Measurements from ENCODE around the gene TNRC18.

Gene TNRC18

DNA sequence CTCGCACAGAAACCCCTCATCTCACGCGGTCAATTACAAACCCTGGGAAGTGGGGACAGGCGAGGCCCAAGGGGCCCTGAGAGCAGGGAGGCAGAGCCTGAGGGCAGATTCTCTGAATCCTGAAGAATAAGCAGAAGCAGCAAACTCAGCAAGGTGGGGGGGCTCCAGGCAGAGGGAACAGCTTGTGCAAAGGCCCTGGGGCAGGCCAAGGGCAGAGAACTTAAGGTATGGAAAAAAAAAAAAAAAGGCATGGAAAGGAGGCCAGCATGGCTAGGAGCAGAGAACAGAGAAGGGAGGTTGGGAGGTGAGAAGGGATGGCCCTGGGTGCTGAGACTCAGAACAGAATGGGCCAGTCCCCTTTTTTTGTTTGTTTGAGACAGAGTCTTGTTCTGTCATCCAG lies 32.8 kb upstream of the TNRC18 start:
- DNase-seq (ENCODE audit: low read depth), result no peak
- TF ChIP-seq, protein P1, sequence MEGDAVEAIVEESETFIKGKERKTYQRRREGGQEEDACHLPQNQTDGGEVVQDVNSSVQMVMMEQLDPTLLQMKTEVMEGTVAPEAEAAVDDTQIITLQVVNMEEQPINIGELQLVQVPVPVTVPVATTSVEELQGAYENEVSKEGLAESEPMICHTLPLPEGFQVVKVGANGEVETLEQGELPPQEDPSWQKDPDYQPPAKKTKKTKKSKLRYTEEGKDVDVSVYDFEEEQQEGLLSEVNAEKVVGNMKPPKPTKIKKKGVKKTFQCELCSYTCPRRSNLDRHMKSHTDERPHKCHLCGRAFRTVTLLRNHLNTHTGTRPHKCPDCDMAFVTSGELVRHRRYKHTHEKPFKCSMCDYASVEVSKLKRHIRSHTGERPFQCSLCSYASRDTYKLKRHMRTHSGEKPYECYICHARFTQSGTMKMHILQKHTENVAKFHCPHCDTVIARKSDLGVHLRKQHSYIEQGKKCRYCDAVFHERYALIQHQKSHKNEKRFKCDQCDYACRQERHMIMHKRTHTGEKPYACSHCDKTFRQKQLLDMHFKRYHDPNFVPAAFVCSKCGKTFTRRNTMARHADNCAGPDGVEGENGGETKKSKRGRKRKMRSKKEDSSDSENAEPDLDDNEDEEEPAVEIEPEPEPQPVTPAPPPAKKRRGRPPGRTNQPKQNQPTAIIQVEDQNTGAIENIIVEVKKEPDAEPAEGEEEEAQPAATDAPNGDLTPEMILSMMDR (IDR thresholded peaks at IDR 0.05; ENCODE audit: control insufficient read depth, insufficient read depth, low read depth, low read length, missing control alignments), result no peak

DNA sequence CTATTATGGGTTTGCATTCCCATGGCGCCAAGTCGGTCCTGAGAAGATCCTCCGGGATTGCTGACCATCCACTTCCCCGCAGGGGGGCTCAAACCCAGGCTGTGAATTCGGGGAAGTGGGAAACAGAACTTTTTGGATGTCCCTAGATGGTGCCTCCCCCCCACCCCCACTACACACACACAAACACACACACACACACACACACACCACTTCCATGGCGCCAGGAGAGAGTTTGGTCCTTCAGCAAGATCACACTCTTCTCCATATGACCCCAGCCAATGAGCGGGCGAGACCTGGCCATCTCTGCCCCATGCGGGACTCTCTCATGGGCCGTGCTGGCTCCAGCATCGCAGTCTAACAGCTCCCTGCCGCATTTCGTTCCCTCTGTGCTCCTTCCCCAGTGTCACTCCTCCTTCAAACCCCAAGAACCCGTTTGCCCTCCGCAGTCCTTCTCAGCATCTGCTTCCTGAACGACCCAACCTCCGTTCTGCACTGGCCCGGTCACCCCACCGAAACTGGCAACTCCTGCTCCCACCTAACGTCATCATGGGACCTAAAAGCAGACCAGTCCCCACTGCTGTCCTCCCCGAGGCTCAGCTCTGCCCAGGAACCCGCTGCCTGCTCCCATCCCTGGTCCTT lies 32.1 kb upstream of the TNRC18 start:
- TF ChIP-seq, protein P1 (IDR thresholded peaks at IDR 0.05; ENCODE audit: control insufficient read depth, insufficient read depth, low read depth, low read length, missing control alignments), result no peak
- DNase-seq (ENCODE audit: low read depth), result no peak
- H3K4me3 ChIP-seq (ENCODE audit: control insufficient read depth, low read depth, low read length), result no peak overlapping the region

More for the DNA sequence above, 32.8 kb upstream of the TNRC18 start:
- no peak overlapping the region for H3K4me3 ChIP-seq (ENCODE audit: control insufficient read depth, low read depth, low read length)

DNA sequence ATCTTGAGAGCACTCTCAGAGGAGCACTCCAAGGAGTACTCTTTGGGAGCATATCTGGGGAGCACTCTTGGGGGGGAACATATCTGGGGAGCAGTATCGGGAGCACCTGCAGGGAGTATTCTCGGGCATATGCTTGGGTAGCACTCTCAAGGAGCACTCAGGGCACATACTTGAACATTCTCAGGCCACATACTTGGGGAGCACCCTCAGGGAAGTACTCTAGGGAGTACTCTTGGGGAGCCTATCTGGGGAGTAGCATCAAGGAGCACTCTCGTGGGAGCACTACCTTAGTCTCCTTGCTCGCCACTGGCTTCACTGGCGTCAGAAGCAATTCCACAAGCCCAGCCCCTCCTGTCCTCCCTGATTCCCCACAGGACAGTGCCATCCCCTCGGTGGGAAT lies 31.5 kb upstream of the TNRC18 start:
- TF ChIP-seq, protein P1 (IDR thresholded peaks at IDR 0.05; ENCODE audit: control insufficient read depth, insufficient read depth, low read depth, low read length, missing control alignments), result no peak
- no peak overlapping the region for H3K4me3 ChIP-seq (ENCODE audit: control insufficient read depth, low read depth, low read length)
- no peak for DNase-seq (ENCODE audit: low read depth)

DNA sequence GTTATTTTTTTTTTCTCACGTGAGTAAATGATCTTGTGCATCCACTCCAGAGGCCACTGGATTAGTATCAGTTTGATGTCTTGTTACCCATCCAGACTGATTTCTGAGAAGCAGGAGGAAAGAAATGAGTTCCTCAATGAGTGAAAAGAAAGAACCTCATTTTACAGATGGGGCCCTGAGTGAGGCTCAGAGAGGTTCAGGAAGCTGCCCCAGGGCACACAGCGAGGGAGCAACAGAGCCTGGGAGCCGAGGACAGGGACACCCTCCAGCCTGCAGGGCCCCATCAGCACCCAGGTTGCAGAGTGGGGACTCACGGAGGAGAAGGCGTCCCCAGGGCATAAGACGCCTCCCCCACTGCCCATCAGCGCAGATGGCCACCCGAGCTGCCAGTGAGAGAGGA lies 30.9 kb upstream of the TNRC18 start:
- no peak for DNase-seq (ENCODE audit: low read depth)
- TF ChIP-seq, protein P1 (IDR thresholded peaks at IDR 0.05; ENCODE audit: control insufficient read depth, insufficient read depth, low read depth, low read length, missing control alignments), result no peak
- H3K4me3 ChIP-seq (ENCODE audit: control insufficient read depth, low read depth, low read length), result no peak overlapping the region

DNA sequence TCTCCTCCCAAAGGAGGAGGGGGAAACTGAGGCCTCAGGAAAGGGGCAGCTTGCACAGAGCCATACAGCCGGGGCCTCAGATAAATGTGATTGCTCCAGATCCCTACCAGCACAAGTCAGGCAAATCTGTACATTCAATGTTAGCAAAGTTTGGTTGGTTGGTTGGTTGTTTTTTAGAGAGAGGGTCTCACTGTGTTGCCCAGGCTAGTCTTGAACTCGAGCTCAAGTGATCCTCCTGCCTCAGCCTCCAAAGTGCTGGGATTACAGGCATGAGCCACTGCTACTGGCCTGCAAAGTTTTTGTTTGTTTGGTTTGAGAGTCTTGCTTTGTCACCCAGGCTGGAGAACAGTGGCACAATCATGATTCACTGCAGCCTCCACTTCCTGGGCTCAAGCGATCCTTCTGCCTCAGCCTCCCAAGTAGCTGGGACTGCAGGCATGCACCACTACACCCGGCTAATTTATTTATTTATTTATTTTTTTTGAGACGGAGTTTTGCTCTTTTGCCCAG lies 30.0 kb upstream of the TNRC18 start:
- TF ChIP-seq, protein P1 (IDR thresholded peaks at IDR 0.05; ENCODE audit: control insufficient read depth, insufficient read depth, low read depth, low read length, missing control alignments), result no peak
- no peak overlapping the region for H3K4me3 ChIP-seq (ENCODE audit: control insufficient read depth, low read depth, low read length)
- DNase-seq (ENCODE audit: low read depth), result no peak

DNA sequence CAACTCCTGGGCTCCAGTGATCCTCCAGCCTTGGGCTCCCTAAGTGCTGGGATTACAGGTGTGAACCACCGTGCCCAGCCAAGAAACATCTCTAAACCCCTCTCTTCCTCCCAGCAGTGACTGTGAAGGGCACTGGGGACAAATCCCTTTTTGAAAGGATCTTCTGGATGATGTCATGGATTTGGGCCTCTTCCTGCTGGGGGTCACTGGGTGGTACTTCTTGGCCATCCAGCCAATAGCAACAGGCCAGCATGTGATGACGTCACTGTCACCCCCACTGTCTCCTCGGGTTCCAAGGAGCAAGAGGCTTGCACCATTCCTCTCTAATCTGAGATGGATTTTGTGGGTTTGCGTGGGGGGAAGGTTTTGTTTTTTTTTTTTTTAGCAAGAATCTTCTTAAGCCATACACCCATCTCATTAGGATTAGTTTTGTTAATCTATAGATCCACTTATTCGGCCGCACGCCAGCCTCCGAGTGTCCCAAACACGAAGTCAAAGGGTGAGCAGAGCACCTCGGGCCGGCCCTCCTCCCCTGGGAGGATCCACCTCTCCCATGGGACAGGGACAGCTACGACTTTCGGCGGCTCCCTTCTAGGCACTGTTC lies 29.4 kb upstream of the TNRC18 start:
- TF ChIP-seq, protein P1 (IDR thresholded peaks at IDR 0.05; ENCODE audit: control insufficient read depth, insufficient read depth, low read depth, low read length, missing control alignments), result no peak
- H3K4me3 ChIP-seq (ENCODE audit: control insufficient read depth, low read depth, low read length), result no peak overlapping the region
- DNase-seq (ENCODE audit: low read depth), result no peak

All from AG09309 (cell line).